Measurements from ENCODE around the gene FNDC4.

Gene FNDC4

DNA sequence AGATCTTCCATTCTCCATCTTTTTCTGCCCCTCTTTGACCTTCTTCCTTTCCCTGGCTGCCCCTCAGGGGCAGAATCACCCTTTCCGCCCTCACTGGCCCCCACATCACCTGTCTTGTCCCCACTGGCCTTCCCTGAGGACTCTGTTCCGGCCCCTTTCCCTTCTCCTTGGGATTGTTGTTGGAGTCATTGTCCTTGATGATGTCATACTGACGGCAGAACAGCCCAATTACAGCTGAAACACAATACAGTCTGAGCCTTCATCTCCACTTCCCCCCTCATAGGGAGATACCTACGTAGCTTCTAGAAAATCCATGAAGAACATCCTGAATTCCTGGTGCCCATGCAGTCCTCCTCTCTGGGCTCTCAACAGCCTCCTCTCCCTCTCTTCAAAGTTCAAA lies 2.4 kb downstream of the FNDC4 start:
- no peak for DNase-seq

DNA sequence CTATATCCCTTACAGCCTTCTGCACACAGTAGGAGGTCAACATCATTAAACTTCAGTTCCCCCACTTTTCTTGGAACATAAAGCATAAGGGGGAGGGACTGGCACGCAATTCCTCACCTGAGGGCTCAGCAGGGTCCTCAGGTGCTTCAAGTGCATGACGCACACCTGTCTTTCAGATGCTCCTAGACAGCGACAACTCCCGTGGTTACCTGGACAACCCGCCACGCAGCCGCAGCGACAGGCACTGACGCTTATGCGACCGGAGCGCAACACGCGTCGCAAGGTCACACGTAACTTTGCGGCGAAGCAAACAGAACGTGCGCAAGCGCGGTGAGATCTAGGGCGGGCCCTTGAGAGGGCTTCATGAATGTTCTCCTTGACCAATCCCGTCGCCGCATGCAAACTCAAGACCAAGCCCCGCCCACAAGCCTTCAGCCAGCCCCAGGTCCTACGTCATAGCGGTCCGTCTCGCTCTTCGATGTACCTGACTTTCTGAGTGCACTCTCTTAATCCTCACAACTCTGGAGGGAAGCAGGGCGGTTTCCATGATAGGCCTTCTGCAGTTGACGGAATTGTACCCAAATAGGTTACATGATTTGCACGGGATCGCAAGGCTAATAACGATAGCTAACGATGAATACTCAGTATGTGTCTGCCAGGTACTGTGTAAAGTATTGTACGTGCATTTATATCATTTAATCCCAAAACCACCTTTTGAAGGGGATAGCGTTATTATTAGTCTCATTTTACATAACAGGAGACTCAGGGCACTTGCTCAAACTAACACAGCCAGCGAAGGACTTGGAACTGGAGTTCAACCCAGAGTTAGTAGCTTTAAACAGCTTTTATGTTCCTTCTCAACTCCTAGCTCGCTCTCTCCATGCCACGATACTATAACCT lies 5.3 kb downstream of the FNDC4 start, which contains the start of gene IFT172:
TSS of gene IFT172 (minus strand) at position 246 of the 900 bp plus-strand sequence. CDS start at position 156, 90 bp downstream.
- peak; percentile 100 for DNase-seq

DNA sequence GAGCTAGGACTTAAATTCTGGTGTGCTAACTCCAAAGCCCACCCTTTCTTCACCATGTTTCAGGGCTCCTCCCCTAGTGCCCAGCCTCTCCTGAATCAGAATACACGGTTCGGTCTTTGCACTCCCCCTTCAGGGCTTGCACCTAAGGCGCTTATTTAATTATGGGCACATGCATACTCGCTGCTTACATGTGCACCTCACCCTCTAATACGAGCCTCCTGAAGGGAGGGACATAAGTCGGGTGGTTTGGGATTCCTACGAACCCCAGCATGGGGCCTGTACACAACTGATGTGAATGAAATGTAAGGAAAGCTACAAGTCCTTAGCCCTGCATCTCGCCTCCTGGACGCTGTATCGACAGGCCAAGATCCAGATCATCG lies 5.9 kb downstream of the FNDC4 start:
- no peak for DNase-seq

DNA sequence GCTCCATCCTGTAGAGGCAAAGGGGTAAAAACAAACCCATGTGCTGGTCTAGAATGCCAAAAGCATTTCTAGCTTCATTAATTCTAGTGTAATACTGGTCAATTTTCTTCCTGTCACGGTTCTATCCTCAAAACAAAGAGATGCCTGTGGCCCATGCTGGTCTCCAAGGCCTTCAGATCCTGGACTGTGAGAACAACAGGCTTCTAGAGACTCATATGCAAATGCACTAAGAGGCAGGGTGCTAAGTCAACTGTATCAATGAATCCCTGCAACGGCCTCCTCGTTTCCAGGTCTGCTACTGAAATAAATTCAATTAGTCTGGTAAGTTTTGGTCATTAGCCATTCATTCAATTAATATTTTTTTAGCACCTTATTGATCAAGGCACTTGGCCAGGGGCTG lies 9.5 kb downstream of the FNDC4 start:
- DNase-seq: no peak

DNA sequence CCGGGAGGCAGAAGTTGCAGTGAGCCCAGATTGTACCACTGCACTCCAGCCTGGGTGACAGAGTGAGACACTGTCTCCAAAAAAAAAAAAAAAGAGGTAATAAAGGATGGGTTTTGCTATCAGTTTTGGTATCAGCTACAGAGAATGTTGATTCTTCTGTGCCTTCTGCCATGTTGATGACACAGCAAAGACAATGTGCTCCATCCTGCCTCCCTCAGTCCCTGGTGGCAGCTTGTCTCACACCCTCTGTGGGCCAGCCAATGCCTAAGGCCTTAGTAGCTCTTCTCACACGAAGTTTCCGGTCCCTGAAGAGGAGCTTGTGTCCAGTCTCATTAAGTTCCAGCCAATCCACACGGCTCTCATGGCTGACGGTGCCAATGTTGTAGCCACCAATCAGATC lies 23.0 kb downstream of the FNDC4 start:
- DNase-seq: no peak

DNA sequence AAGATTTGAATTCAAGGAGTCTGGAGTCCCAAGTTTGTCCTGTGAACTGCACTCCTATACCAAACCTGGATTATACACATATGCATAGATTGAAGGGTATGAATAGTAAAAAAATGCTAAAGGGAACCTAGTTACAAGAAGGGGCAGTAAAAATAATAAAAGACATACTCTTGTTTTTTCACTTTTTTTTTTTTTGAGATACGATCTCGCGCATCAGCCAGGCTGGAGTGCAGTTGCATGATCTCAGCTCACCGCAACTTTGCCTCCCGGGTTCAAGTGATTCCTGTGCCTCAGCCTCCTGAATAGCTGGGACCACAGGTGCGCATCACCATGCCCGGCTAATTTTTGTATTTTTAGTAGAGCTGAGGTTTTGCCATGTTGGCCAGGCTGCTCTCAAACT lies 30.6 kb downstream of the FNDC4 start:
- no peak for DNase-seq

DNA sequence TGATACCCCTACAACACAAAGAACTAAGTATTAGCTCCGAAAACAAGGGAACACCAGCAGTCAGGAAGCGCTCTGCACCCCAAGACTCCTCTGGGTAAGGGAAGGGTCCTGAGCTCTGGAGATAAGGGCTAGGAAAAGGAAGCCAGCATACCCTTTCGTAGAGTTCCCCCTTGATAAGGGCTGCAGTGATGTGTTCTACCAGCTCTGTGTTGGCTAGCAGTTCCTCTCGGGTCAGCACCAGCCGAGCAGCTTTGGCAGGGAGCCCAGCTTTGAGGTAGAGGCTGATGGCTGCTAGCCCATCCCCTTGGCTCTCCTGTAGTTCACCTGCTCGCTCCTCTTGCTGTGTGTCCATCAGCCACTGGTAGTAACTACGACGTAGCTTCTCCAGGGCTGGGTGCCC lies 33.9 kb downstream of the FNDC4 start:
- DNase-seq: no peak

DNA sequence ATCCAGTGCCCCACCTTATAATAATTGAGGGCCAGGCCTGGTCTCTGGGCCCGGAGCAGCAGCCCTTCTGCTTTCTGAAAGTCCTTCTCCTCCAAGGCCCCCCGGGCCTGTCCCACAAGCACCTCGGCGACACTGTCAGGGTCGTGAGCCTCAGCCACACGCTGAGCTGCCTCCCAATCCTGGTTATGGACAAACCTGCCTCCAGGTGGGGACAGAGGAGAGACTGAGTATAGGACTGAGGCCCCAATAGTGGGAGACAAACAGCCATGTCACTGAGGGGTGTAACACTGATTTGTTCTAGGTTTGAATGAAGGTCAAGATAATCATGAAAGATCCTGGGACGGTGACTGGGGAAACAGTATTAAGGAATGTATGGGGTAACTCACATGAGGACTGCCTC lies 41.0 kb downstream of the FNDC4 start:
- DNase-seq: no peak

DNA sequence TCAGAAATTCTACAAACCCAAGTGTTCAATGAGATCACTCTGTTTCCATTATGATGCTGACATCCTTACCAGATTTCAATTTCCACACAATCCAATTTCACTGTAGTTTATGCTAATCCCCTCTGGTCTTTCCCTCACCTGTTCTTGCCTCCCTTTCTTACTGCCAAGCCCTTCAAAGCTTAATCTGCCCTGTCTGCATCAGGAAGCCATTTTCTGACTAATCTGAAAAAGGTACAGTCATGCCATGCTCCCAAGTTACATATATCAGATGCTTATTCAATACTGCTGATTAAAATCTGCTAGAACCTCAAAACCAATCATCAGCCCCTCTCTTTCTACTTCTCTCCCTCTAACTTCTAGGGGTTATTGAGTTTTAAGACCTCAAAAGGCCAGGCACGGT lies 43.9 kb downstream of the FNDC4 start:
- DNase-seq: no peak

DNA sequence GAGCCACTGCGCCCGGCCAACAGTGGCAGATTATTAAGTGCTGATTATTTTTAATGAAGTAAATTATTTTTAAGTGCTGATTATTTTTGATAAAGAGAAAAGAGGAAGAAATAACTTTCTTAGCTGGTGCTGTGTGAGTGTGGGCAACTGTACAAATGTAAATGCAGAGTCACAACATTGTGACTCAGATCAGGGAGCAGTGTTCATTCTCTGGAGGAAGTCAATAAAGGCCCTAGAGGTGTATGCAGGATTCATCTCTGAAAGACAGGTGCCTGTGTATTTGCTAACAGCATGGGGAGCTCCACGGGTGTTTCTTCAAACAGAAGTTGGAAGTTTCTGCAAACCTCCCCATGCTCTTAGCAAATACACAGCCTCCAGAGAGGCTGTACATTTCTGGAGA lies 46.6 kb downstream of the FNDC4 start:
- no peak for DNase-seq

DNA sequence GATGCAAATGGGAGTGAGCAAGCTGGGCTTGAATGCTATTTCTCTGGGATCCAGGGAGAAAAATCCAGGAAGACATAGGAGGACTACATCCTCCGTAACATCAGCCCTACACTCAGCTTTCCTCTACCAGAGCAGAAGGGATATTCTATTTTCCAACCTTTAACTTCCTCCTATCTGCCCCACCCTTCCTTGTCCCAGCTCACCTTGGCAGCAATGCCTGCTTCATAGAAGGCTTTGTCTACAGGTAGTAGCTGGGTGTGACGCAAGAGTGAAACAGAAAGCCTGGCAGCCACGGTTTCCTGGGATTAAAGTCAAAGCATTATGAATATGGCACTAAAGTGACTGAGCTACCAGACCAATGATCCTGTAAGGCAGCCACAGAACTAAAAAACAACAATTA lies 48.9 kb downstream of the FNDC4 start:
- DNase-seq: no peak

DNA sequence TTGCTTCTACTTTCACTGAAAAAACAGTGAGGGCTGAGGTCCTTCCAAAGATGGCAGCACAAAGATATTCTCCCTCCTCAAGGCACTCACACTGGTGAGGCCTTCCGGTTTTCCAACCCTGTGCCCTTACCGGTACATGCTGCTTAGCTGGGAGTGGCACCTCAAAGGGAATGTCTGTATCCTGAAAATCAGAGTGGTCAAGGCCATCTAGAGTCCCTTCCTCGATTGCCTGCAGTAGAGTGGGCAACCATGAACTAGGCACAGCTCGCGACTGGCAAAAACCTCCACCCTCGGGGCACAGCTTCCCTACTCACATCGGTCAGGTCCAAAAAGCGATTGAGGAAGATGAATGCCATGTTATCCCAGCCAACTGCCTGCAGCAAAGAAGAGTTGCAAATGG lies 49.4 kb downstream of the FNDC4 start:
- no peak for DNase-seq

DNA sequence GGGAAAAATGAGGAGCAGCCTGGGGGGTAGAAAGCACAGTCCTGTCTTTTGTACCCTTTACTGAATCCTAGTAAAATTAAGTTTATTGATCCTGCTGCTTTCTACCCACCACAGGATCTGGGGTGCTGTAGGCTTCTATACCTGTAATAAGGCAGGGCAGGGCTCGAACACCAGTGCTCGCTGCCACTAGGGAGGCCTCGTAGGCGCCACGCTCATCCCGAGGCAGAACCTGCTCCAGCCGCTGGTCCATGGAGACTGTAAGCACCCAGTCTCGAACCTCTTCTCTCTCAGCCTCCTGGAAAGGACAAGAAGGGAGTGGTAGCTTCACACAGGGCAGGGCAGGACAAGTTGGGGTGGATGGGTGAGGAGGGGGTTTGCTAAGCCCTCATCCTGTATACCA lies 49.8 kb downstream of the FNDC4 start:
- no peak for DNase-seq

DNA sequence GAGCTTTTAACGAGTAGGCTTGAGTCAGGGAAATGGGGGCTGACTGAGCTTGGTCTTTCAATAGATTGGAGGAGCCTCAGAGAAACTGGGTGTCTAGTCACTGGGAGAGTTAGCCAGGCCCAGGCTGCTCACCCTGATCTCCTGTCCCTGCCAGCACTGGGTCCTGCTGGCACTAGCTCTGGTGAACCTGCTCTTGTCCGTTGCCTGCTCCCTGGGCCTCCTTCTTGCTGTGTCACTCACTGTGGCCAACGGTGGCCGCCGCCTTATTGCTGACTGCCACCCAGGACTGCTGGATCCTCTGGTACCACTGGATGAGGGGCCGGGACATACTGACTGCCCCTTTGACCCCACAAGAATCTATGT lies 52.1 kb downstream of the FNDC4 start:
- DNase-seq: peak; percentile 46

DNA sequence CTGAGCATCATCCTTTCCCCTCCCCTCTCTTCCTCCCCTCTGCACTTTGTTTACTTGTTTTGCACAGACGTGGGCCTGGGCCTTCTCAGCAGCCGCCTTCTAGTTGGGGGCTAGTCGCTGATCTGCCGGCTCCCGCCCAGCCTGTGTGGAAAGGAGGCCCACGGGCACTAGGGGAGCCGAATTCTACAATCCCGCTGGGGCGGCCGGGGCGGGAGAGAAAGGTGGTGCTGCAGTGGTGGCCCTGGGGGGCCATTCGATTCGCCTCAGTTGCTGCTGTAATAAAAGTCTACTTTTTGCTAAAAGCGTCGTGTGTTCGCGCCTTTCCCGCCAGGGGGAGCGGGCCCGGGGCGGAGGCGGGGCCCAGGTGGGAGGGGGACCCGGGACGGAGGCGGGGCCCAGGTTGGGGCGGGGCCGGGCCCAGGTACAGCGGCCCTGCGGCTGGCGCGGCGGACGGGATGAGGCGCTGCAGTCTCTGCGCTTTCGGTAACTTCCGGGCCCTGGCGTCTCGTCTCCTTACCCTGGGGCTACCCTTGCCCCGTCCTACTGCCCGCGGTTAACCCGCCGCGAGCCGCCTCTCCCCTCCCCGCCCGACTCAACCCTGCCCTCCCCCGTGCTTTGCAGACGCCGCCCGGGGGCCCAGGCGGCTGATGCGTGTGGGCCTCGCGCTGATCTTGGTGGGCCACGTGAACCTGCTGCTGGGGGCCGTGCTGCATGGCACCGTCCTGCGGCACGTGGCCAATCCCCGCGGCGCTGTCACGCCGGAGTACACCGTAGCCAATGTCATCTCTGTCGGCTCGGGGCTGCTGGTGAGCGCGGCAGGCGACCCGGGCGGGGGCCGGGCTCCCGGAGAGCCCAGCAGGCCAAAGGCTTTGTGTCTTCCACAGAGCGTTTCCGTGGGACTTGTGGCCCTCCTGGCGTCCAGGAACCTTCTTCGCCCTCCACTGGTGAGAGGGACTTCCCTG lies 52.8 kb downstream of the FNDC4 start, which contains the start of gene KRTCAP3:
TSS of gene KRTCAP3 (plus strand) at position 424 of the 962 bp plus-strand sequence. CDS start at position 456, 32 bp downstream.
- DNase-seq: peak; percentile 83

Data from activated effector memory CD4-positive, alpha-beta T cell treated with anti-CD3 and anti-CD28 coated beads, Interleukin-2, amount 50 U/mL, for 16 hours (primary cell).